Keratinocyte (primary cell): ENCODE data around the gene NOL9.

Experiments
- CTCF ChIP-seq, 3 experiments: IDR thresholded peaks in 1 of 3; conservative IDR thresholded peaks in 1 of 3; optimal IDR thresholded peaks in 1 of 3; 2 replicates in 2 of 3; 3 replicates in 1 of 3; pipeline versions ENCODE3 to v1.5.1; 2011; ENCODE audit warnings: low read length in 3 of 3, mild to moderate bottlenecking in 3 of 3, moderate library complexity in 2 of 3, control low read depth in 1 of 3, inconsistent platforms in 1 of 3; ENCODE audit not compliant: insufficient read depth in 2 of 3; ENCODE audit errors: extremely low read depth in 1 of 3
- EZH2 ChIP-seq: IDR thresholded peaks from one replicate; pipeline ENCODE4 v1.6.1; 2012; ENCODE audit warnings: inconsistent platforms, mild to moderate bottlenecking, low read length, moderate library complexity

DNA sequence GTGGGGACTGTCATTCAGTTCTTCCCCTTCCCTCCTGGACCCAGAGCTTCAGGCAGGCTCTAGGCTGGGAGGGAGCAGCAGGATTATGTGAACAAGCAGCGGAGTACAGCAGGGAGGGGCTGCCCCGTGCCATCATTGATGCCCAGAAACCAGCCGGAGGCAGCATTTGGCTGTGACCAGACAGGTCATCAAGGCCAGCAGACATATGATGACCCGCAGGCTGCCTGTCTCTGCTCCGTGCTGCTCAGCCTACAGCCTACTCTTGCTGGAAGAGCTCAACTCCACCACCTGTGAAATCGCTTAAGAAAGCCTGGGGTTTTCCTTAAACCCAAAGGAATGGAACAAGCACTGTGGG lies 43.4 kb upstream of the NOL9 start:
- TF ChIP-seq CTCF (optimal IDR thresholded peaks at IDR 0.05 in 1 of 3, IDR thresholded peaks at IDR 0.05 in 1 of 3, conservative IDR thresholded peaks at IDR 0.05 in 1 of 3; ENCODE audit: extremely low read depth in 1 of 3, insufficient read depth in 2 of 3, low read length in 3 of 3) (no peak), EZH2 (no peak)
